IPS-NIHi7 (cell line): Measurements from ENCODE around the gene CDK6.
"Not testable (repeated sequence)": the region's sequence is repeated elsewhere in the genome, so short reads cannot be mapped to it uniquely, and the experiment has no call there.

ENCODE experiments used
- DNase-seq: peaks from one replicate; pipeline ENCODE4 v3.0.0; 2012; ENCODE audit warnings: mixed read lengths; ENCODE audit errors: extremely low spot score

The CDK6 gene

GRCh38 chr7:92761391-92762097, 74.8 kb downstream of the CDK6 start:
- DNase-seq: no peak

GRCh38 chr7:92758796-92759431, 77.5 kb downstream of the CDK6 start:
- DNase-seq: no peak

GRCh38 chr7:92757311-92757910, 79.0 kb downstream of the CDK6 start:
- DNase-seq: not testable (repeated sequence)

DNA sequence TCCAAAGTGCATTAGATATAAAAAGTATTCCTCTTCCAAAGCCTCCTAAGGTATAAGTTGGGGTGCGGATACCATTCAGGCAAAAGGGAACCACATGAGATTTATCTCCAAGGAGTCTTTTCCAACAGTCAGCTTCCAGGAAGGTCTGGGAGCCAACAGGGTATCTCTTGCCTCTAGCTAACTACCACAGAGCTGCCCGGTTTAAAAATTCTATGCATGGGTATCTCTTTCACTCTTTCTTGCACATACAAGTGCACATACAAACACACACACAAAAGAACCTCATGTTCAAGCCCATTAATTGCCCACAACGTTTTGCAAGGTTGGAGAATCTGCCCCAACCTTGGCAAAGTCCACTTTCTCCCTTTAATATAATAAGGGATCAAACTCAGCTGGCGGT, 80.7 kb downstream of the CDK6 start:
- DNase-seq: no peak

DNA sequence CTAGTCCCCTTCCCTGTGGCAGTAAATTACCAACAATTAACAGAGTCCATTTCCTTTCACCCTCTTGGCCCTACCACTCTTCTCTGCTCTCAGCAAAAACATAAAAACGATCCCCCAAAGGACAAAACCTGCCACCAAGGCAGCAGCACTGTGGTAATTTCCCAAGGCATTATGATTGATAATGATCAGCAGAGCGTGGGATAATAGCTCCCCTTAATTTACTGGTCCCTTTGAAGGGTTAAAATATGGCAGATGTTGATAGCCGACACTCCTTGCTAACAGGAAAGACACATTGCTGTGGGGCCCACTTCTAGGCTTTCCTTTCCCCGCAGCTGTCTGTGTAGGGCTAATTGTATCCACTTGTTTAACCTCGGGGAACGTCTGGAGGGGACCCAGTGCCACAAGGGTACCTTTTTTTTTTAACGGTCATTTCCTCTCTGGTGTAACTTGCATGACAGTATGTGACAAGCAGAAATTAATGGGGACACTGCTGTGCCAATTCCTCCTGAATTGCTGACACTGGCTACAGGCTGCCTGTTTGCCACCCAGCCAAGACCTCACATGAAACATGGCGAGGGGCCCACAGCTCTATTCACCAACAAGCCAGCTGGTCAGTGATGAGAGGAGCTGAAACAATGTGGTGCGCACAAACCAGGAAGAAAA, 81.3 kb downstream of the CDK6 start:
- no peak for DNase-seq

- DNase-seq: no peak
Measured at GRCh38 chr7:92753614-92754013, 82.8 kb downstream of the CDK6 start.

DNA sequence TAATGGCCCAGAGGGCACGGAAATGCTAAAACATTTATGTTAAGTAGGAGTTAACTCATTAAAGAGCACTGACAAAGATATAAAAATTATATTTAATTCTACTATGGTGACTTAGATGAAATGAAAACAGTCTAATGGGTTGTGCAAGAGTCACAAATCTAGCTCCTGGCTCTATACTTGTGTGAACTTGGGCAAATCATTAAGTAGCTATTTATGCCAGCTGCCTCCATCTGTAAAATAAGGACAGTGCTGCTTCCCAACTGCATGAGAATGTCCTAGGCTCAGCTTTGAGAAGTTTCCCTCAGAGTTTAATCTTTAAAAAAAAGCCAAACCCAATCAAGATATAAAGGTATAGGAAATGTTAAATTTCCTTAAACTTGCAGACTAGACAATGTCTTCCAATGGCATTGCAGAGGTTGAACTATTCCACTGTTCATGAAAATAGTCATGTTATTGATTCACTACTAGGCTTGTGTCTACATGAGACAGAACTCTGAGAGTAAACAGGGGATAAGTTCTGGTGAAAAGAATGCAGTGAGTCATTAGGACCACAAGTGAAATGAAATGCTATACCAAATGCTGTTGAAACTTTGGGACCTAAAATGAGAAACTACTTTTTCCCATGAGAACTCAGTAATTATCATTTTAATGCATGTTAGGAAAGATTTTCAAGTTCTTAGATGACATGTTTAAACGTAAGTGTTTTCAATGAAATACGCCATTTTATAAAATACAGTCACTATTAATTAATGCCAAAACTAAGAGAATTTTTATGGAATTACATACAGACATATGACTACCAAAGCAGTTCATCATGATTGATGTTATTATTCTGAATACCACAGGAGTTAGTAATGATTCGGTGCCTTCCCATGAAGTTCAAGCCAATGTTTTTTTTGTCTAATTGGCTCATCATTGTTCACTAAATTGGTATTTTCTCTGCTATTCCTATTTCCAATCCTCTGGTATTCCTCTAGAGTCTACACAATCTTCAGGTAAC, 84.2 kb downstream of the CDK6 start:
- no peak for DNase-seq

DNA sequence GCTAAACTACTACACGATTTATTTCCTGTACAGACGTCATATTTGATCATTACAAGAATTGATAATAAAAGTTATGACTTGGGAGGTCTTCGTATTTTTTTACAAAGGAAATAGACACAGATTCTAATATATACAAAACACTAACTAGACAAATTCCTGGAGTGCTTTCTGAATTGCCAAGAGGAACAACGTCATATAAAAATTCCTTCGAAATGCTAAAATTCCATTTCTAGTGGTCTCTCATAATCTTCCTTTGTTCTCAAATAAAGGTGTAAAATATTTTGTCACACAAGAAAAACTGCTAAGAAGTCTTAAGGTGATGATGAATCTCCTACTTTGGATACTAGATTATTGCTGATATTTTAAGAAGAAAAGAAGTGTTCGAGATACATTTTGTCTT, 85.4 kb downstream of the CDK6 start:
- DNase-seq: no peak

DNA sequence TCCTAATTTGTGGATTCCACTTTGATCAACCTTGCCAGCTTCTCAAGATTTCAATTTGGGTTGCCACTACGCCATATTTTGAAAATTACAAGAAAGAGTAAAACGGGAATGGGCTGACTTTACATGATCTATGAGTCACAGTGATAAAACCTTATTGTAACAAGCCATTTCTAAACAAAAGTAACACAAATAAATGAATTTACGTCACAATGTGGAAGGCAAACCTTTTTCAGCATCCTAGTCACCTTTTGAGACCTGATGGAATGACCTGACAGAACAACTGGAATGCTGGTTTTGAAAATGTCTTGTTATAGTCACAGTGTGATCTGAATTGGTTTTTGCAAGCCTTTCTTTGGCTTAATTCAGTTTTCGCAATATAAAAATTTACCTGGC, 85.9 kb downstream of the CDK6 start:
- DNase-seq: no peak

DNA sequence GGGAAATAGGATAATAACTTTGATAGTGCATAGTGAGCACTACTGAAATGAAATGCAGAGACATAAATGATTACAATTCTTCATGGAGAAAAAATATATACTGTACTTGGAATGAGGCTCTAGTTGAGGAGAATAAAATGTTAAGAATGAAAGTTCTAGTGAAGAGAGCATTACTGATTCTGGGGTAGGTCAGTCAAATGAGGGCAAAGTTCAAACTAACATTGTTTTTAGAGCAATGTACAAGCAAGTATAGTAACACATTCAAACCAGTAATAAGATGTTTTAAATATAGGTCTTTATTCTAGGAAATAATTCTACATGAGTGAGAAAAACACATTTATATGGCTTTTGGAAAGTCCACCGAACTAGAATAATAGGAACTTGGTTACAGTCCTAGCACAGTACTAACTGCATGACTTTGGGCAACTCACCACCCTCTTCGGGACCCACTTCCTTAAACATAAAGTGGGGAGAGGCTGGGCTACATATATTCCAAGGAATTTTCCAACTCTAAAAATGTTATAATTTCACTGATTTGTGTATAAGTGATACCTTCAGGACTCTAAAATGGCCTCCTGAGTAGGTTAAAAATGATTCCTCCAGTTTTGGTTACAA, 86.4 kb downstream of the CDK6 start:
- DNase-seq: no peak

GRCh38 chr7:92749327-92749755, 87.0 kb downstream of the CDK6 start:
- DNase-seq: no peak

DNA sequence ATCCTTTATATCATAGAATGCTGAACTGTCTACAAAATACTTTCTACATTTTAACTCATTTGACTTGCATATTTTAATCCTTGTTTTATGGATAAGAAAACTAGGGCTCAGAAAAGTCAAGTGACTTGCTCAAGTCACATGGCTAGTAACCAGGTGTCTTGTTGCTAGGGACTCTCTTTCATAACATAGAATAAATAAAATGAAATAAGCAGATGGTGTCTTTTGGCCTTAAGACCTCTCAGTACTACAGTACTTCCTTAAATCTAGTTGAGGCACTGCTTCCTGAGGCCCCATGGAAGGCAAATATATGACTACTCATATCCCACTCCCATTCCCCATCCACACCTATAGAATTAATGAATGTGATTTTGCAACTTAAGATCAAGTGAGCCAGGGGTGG, 87.9 kb downstream of the CDK6 start:
- no peak for DNase-seq

GRCh38 chr7:92747041-92747835, 89.1 kb downstream of the CDK6 start:
- DNase-seq: no peak

DNA sequence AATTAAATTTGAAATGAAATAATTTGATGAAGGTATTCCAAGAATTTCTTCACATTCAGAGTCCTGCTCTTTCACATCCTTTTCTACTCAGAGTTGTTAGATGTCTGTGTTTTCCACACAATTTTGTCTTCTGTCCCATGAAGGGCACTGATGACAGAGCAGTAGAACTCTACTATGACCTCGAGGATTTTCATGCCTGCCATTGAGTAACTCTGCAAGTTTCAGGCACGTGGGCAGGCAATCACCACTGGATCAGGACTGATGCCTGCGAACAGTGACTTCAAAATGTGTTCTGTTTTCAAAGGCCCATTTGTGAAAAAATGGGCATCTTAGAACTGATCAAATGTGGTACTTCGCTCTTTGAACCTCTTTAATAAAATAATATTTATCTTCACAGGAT, 91.1 kb downstream of the CDK6 start:
- no peak for DNase-seq

- DNase-seq: not testable (repeated sequence)
Measured at GRCh38 chr7:92744180-92744579, 92.2 kb downstream of the CDK6 start.

GRCh38 chr7:92742186-92742585, 94.2 kb downstream of the CDK6 start:
- no peak for DNase-seq

GRCh38 chr7:92740700-92741126, 95.7 kb downstream of the CDK6 start:
- peak; percentile 34 for DNase-seq

DNA sequence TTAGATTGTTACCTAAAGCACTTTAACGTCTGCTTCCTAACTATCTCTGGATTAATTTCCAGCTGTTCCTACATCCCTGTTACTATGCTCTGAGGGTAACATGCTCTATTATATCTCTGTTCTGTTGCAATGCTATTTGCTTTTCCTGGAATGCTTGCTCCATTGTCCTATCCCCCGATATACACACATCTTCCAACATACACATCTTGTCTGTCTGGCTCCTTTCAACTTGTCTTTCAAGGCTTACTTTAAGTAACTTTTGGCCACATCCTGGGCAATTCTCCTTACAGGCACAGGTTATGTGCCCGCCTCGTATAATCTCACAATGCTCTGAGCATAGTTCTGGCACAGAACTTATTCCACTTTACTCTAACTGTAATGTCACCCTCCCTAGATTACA, 96.2 kb downstream of the CDK6 start:
- DNase-seq: no peak

DNA sequence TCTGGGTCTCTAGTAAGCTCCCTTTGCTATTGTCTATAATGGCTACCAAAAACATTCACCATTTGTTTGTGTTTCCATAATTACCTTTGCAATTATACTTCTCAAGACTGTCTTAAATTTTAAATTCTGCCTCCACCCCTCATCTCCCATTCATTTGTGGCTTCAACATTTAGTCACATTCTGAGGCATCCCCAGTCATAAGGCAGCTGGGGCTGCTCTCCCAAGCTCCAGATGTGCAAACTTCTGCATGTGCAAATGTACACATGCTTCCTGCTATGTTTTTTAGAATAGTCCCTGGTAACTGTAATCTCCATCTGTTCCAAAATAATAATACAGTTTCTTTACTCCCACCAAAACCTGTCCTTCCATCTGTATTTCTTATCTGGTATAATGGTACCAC, 97.3 kb downstream of the CDK6 start:
- DNase-seq: no peak

- no peak for DNase-seq
Measured at GRCh38 chr7:92737706-92738105, 98.7 kb downstream of the CDK6 start.
